Effector memory CD4-positive, alpha-beta T cell (primary cell): Measurements from ENCODE around the gene EFCAB13.
"Not testable (repeated sequence)": the region's sequence is repeated elsewhere in the genome, so short reads cannot be mapped to it uniquely, and the experiment has no call there.

Experiments used
- DNase-seq, 3 donors: peaks; one replicate each; pipeline ENCODE4 v3.0.0-alpha.2; 2020
- H3K27ac ChIP-seq: 2 replicates; pipeline ENCODE4 v1.7.0; 2013; ENCODE audit warnings: mild to moderate bottlenecking, low read length, moderate library complexity; ENCODE audit not compliant: insufficient read depth, poor library complexity, severe bottlenecking
- H3K27me3 ChIP-seq: replicated peaks from 2 replicates; pipeline ENCODE4 v1.7.0; 2013; ENCODE audit warnings: mild to moderate bottlenecking, low read length; ENCODE audit not compliant: insufficient read depth, control insufficient read depth, poor library complexity, severe bottlenecking
- H3K36me3 ChIP-seq: 2 replicates; pipeline ENCODE4 v1.7.0; 2013; ENCODE audit warnings: mild to moderate bottlenecking, low read length, moderate library complexity; ENCODE audit not compliant: control insufficient read depth, insufficient read depth
- H3K4me1 ChIP-seq: 2 replicates; pipeline ENCODE4 v1.7.0; 2013; ENCODE audit warnings: low read length, mild to moderate bottlenecking; ENCODE audit not compliant: control insufficient read depth, insufficient read depth, poor library complexity, severe bottlenecking
- H3K4me3 ChIP-seq: 2 replicates; pipeline ENCODE4 v1.7.0; 2013; ENCODE audit warnings: low read length, low read depth, mild to moderate bottlenecking; ENCODE audit not compliant: insufficient read depth, poor library complexity, severe bottlenecking
- H3K9me3 ChIP-seq: 2 replicates; pipeline ENCODE4 v1.7.0; 2013; ENCODE audit warnings: mild to moderate bottlenecking, low read length, moderate library complexity; ENCODE audit not compliant: control insufficient read depth

EFCAB13 gene

GRCh38 chr17:47414612-47415011 lies 90.9 kb downstream of the EFCAB13 start:
- Histone ChIP-seq H3K27me3 (no peaks in the 10 kb centered on the region), H3K27ac (no peak overlapping the region), H3K4me3 (no peak overlapping the region), H3K9me3 (no peaks in the 10 kb centered on the region), H3K4me1 (no peaks in the 10 kb centered on the region), H3K36me3 (no peaks in the 10 kb centered on the region)
- no peak for DNase-seq

DNA sequence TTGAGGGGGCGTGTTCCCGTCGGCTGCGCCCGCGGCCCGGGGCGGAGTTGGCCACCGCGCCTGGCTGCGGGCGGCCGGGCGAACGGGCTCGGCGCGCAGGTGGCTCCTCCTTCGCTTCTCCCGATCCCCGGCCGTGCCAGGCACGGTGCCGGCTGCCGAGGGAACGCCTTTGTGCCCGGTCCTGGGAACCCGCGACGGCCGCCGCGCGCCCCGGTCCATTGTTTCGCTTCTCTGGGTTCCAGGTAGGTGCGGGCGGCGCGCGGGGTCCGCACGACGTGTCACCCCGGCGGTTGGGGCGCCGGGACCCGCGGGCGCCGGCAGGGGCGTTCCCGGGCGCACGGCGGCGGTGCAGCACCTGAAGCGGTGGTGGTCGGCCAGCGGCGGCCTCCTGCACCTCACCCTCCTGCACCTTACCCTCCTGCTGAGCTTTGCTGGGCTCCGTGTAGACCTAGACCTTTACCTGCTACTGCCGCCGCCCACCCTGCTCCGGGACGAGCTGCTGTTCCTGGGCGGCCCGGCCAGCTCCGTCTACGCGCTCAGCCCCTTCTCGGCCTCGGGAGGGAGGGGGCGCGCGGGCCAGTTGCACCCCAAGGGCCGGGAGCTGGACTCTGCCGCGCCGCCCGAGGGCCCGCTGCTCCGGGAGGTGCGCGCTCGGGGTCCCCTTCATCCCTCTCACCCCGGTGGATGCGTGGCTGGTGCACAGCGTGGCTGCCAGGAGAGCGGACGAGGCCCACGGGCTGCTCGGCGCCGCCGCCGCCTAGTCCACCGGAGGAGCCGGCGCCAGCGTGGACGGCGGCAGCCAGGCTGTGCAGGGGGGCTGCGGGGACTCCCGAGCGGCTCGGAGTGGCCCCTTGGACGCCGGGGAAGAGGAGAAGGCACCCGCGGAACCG lies 99.9 kb downstream of the EFCAB13 start:
- DNase-seq = no peak

GRCh38 chr17:47425233-47425632 lies 101.5 kb downstream of the EFCAB13 start:
- not testable (repeated sequence) for H3K27ac ChIP-seq, H3K36me3 ChIP-seq, H3K4me3 ChIP-seq, H3K4me1 ChIP-seq, H3K9me3 ChIP-seq, H3K27me3 ChIP-seq, DNase-seq

More for the DNA sequence above, 99.9 kb downstream of the EFCAB13 start:
- H3K36me3 ChIP-seq = no peaks in the 10 kb centered on the region
- peaks cover 4% of the 10 kb centered on the region for H3K4me1 ChIP-seq
- H3K27ac ChIP-seq = no peak overlapping the region
- H3K9me3 ChIP-seq = no peaks in the 10 kb centered on the region
- H3K27me3 ChIP-seq = no peaks in the 10 kb centered on the region
- H3K4me3 ChIP-seq = no peak overlapping the region

- H3K4me1 ChIP-seq, H3K27me3 ChIP-seq, H3K27ac ChIP-seq, H3K9me3 ChIP-seq, H3K36me3 ChIP-seq, DNase-seq, H3K4me3 ChIP-seq: not testable (repeated sequence)
Measured at GRCh38 chr17:47425887-47426635, 102.3 kb downstream of the EFCAB13 start.

GRCh38 chr17:47427985-47428384 lies 104.2 kb downstream of the EFCAB13 start:
- no peak for DNase-seq
- H3K4me1 ChIP-seq = peaks cover 4% of the 10 kb centered on the region

DNA sequence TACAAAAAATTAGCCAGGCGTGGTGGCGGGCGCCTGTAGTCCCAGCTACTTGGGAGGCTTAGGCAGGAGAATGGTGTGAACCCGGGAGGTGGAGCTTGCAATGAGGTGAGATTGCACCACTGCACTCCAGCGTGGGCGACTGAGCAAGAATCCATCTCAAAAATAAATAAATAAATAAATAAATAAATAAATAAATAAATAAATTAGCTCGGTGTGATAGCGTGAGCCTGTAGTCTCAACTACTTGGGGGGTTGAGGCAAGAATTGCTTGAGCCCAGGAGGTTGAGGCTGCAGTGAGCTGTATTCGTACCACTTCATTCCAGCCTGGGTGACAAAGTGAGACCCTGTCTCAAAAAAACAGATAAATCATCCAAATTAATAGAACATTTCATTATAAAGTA lies 108.5 kb downstream of the EFCAB13 start:
- H3K4me1 ChIP-seq, H3K27me3 ChIP-seq, H3K9me3 ChIP-seq, DNase-seq, H3K4me3 ChIP-seq, H3K36me3 ChIP-seq, H3K27ac ChIP-seq: not testable (repeated sequence)

More at GRCh38 chr17:47427985-47428384, 104.2 kb downstream of the EFCAB13 start:
- no peaks in the 10 kb centered on the region for H3K27me3 ChIP-seq
- no peak overlapping the region for H3K4me3 ChIP-seq
- no peaks in the 10 kb centered on the region for H3K36me3 ChIP-seq
- no peak overlapping the region for H3K27ac ChIP-seq
- no peaks in the 10 kb centered on the region for H3K9me3 ChIP-seq

- Histone ChIP-seq H3K4me3 (no peak overlapping the region), H3K9me3 (no peaks in the 10 kb centered on the region), H3K27me3 (no peaks in the 10 kb centered on the region), H3K27ac (no peak overlapping the region), H3K4me1 (no peaks in the 10 kb centered on the region), H3K36me3 (no peaks in the 10 kb centered on the region)
- no peak for DNase-seq
Measured at GRCh38 chr17:47465165-47465564, 141.4 kb downstream of the EFCAB13 start.

- H3K4me3 ChIP-seq, H3K9me3 ChIP-seq, H3K4me1 ChIP-seq, H3K27me3 ChIP-seq, DNase-seq, H3K36me3 ChIP-seq, H3K27ac ChIP-seq: not testable (repeated sequence)
Measured at GRCh38 chr17:47466976-47467375, 143.2 kb downstream of the EFCAB13 start.

DNA sequence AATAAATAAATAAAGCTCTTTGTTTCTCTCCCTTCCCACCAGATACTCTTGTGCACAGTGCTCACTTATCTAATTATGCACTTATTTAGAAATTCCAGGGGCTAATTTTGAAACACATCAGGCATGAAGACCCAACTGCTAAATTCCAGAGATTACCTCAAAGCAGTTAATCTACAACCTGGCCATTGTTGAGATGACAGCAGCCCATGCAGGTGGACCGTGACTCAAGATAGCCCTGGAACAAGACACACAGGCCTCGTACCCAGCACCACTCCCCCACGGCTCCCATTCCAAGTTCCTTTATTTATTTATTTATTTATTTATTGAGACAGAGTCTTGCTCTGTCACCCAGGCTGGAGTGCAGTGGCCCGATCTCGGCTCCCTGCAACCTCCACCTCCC lies 147.1 kb downstream of the EFCAB13 start:
- no peaks in the 10 kb centered on the region for H3K36me3 ChIP-seq
- no peak overlapping the region for H3K4me3 ChIP-seq
- H3K27ac ChIP-seq = no peak overlapping the region
- no peaks in the 10 kb centered on the region for H3K27me3 ChIP-seq
- no peaks in the 10 kb centered on the region for H3K4me1 ChIP-seq
- H3K9me3 ChIP-seq = no peaks in the 10 kb centered on the region
- DNase-seq = no peak

GRCh38 chr17:47472073-47472472 lies 148.3 kb downstream of the EFCAB13 start:
- H3K9me3 ChIP-seq, H3K27me3 ChIP-seq, H3K36me3 ChIP-seq: not testable (repeated sequence)

More at GRCh38 chr17:47472073-47472472, 148.3 kb downstream of the EFCAB13 start:
- H3K4me3 ChIP-seq, H3K4me1 ChIP-seq, H3K27ac ChIP-seq, DNase-seq: not testable (repeated sequence)
